Measurements from ENCODE around the gene KREMEN1. TPM values are rescaled to one million over a fixed set of nuclear protein-coding genes. Genes with fewer than 3 reads are reported as not detected.

The KREMEN1 gene
- total RNA-seq, 2 experiments from 2014 or later, result 0.15 TPM; not detected in 1

DNA sequence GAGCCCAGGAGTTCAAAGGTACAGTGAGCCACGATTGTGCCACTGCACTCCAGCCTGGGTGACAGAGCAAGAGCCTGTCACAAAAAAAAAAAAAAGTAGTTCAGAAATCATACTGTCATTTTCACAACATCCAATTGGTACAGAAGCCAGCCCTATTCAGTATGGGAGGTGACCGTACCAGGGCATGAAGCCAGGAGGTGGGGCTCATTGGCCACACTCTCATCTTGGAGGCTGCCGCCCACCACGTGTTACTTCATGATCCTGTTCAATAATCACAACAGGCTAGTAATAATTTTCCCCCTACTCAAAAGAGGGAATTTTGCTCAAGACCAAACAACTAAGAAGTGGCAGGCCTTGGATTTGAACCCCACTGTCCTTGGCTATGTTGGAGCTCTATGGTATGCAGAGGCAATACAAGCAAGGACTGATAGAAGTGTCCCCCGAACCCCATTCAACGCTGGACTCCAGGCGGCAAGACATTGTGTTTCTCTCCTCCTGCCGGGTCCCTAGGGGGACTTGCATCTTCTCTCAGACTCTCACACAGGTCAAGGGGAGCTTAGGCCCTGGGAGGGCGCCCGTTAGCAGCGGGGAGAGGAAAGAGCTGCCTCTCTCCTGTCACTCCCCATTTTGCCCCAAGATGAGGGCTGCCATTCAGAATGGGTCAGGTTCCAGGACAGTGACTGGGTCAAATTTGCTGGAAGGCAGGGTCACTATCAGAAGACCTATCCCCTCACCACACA is 92.7 kb downstream of the KREMEN1 start:
- ChIA-PET CTCF (interaction anchor here (2.4 kb wide), 1 partner anchor 11 kb away, joined by 5 read pairs; no protein-coding TSS in a partner anchor), POLR2A (no interaction called here)
- no peaks in the 10 kb centered on the region for H3K9me3 Mint-ChIP-seq

DNA sequence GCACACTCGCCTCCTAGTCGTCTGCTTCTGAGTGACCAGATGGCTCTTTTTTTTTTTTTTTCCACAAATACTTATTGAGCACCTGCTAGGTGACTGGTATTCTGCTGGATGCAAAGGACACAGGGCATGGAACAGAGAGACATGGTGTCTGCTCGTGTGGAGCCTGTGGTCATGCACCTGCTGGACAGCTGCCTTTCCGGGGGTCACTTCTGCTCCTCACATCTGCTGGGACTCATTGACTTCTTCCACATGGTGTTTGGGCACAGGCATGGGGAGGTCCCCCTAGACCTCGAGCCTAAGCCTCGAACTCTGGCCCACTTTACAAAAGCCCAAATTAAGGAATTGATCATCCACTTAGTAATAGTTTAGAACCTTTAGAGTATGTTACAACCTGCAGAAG is 93.3 kb downstream of the KREMEN1 start:
- Mint-ChIP-seq H3K27me3 (peaks cover 31% of the 10 kb centered on the region), H3K4me1 (peaks cover 17% of the 10 kb centered on the region), H3K4me3 (no peak overlapping the region), H3K9me3 (no peaks in the 10 kb centered on the region), H3K36me3 (ENCODE audit: low read depth) (no peaks in the 10 kb centered on the region), H3K27ac (no peak overlapping the region)
- DNase-seq, result no peak
- POLR2A ChIA-PET, result no interaction called here
- CTCF ChIA-PET, result interaction anchor here (2.4 kb wide), 1 partner anchor 12 kb away, joined by 5 read pairs; no protein-coding TSS in a partner anchor

More for the DNA sequence above, 92.7 kb downstream of the KREMEN1 start:
- no peak overlapping the region for H3K4me3 Mint-ChIP-seq
- no peaks in the 10 kb centered on the region for H3K36me3 Mint-ChIP-seq (ENCODE audit: low read depth)
- no peak overlapping the region for H3K27ac Mint-ChIP-seq
- H3K27me3 Mint-ChIP-seq, result peaks cover 35% of the 10 kb centered on the region
- peaks cover 17% of the 10 kb centered on the region for H3K4me1 Mint-ChIP-seq
- DNase-seq, result no peak

DNA sequence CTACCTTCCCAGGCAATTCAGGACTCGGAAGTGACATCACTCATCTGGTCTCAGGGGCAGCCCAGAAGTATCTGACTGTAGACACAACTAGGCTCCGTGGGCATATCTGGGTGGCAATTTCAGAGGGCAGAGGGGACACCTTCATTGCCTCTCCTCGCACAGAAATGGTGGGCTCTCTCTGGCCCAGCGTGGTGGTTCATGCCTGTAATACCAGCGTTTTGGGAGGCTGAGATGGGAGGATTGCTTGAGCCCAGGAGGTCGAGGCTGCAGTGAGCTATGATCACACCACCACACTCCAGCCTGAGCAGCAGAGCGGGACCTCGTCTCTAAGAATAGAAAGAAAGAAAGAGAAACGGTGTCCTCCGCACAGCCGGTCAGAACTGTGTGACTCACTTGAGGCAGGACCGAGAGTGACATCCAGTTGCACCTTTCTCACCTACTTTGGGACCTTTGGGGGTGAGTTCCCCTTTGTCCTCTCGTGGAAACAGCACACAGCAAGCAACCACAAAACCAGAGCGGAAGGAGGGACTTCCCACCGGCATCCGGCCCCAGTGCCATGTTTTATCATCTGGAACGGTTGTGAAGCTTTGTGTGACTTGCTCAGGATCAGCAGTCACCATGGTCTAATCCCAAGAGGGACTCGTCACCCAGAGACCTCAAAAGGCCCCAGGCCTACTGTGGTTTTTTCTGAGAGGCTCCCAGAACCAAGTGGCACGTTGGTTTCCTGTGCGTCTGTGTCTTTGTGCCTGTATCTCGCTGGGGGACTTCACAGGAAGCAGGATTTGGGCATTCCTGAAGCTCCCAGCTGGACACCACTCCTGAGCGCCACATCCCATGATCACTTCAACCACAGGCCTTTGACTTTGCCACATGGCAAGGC is 94.4 kb downstream of the KREMEN1 start:
- Mint-ChIP-seq H3K36me3 (ENCODE audit: low read depth) (no peaks in the 10 kb centered on the region), H3K27ac (no peak overlapping the region), H3K27me3 (peaks cover 28% of the 10 kb centered on the region), H3K4me1 (peaks cover 17% of the 10 kb centered on the region), H3K9me3 (no peaks in the 10 kb centered on the region), H3K4me3 (peak overlapping the region; percentile 35)
- ChIA-PET POLR2A (no interaction called here), CTCF (interaction anchor here (0.6 to 2.4 kb wide), 5 partner anchors 13 to 785 kb away, joined by 3 to 5 read pairs (median 3); no protein-coding TSS in a partner anchor)
- DNase-seq, result peak; percentile 55

DNA sequence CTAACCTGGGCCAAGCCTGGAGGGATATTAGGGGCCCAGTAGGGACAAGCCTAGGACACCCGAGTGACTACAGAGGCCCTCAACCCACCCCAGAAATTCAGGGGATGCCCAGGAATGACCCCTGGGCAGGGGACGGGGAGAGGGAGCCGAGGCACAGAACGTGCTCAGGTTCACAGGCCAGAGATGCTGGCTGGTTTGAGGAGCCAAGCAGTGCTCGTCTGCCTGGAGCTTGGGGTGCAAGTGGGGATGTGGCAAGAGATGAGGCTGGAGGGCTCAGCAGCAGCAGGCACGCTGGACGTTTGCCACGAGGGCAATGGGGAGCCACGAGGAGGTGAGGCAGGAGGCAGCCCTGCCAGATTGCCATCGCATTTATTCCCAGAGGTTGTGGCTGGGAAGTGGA is 98.9 kb downstream of the KREMEN1 start:
- Mint-ChIP-seq H3K27me3 (peaks cover 25% of the 10 kb centered on the region), H3K4me1 (peaks cover 12% of the 10 kb centered on the region), H3K27ac (no peak overlapping the region), H3K4me3 (no peak overlapping the region), H3K36me3 (ENCODE audit: low read depth) (peaks cover 2% of the 10 kb centered on the region), H3K9me3 (peaks cover 11% of the 10 kb centered on the region)
- ChIA-PET CTCF (interaction anchor here (0.6 kb wide), 1 partner anchor 286 kb away, joined by 4 read pairs; no protein-coding TSS in a partner anchor), POLR2A (no interaction called here)
- no peak for DNase-seq

DNA sequence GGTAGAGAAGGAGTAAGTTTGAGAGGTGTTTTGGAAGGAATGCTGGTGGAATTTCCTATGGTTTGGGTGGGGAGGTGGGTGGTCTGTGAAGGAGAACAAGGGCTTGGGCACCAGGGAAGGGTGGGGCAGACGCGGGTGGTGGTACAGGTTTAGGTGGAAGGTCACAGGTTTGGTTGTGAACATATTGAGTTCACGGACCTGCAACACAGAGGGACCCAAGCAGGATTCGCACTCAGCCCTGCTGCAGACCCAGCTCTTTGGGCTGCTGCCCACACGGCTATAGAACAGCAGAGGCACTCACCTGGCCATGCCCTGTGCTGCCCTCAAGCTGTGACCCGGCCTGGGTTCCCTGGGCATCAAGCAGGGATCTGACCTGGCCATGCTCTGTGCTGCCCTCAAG is 99.4 kb downstream of the KREMEN1 start:
- Mint-ChIP-seq H3K4me1 (peaks cover 7% of the 10 kb centered on the region), H3K27me3 (peaks cover 25% of the 10 kb centered on the region), H3K4me3 (no peak overlapping the region), H3K27ac (no peak overlapping the region), H3K36me3 (ENCODE audit: low read depth) (peaks cover 2% of the 10 kb centered on the region), H3K9me3 (peaks cover 11% of the 10 kb centered on the region)
- ChIA-PET CTCF (interaction anchor here (0.6 kb wide), 1 partner anchor 287 kb away, joined by 4 read pairs; no protein-coding TSS in a partner anchor), POLR2A (no interaction called here)
- DNase-seq, result no peak

DNA sequence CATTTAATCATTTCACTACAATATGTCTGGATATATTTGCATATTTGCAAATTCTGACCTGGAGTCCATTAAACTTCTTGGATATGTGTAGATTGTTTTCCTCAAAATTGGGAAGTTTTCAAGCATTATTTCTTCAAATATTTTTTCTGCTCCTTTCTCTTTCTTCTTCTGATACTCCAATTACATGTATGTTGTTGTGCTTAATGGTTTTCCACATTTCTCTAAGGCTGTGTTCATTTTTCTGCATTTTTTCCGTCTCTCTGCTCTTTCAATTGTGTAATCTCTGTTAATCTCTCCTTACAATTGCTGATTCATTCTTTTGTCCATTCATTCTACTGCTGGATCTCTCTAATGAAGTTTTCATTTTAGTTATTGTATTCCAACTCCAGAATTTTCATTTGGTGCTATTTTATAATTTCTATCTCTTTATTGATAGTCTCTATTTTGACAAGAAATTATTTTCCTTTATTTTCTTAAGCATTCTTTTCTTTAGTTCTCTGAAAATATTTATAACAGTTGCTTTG is 102.5 kb downstream of the KREMEN1 start:
- no peaks in the 10 kb centered on the region for H3K4me1 Mint-ChIP-seq
- H3K4me3 Mint-ChIP-seq, result no peak overlapping the region
- H3K27me3 Mint-ChIP-seq, result peaks cover 13% of the 10 kb centered on the region
- H3K9me3 Mint-ChIP-seq, result peaks cover 11% of the 10 kb centered on the region
- H3K36me3 Mint-ChIP-seq (ENCODE audit: low read depth), result peaks cover 2% of the 10 kb centered on the region
- POLR2A ChIA-PET, result no interaction called here
- CTCF ChIA-PET, result no interaction called here
- DNase-seq, result no peak
- no peak overlapping the region for H3K27ac Mint-ChIP-seq

DNA sequence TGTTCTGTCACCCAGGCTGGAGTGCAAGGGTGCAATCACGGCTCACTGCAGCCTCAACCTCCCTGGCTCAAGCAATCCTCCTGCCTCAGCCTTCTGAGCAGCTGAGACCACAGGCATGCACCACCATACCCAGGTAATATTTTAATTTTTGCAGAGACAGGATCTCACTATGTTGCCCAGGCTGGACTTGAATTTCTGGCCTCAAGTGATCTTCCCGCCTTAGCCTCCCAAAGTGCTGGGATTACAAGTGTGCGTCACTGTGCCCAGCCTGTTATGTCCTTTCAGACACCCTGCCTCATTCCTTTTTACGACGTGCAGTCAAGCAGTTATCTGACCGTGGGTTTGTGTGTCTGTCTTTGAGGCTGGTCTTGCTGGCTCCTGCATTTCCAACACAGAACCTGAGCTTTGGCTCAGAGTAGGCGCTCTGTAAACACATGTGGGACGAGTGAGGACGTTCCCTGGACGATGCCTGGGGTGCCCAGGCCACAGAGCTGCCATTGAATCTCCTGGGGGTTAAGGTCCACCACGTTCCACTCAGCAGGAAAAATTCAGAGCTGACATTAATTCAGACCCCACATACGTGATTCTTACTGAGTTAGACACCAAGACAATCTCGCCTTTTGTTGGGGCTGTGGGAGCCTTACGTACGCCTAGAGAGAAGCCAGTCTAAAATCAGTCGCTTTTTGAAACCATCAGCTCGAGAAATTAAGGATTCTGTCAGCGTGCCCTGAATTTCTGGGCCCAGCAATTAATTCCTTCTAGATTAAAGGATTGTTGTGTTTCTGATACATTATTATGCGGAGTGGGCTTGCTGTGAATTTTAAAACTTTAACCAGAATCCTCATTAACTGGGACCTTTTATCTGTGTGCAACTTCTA is 111.4 kb downstream of the KREMEN1 start:
- peaks cover 5% of the 10 kb centered on the region for H3K27me3 Mint-ChIP-seq
- H3K27ac Mint-ChIP-seq, result no peak overlapping the region
- ChIA-PET CTCF (interaction anchor here (0.7 to 1.4 kb wide), 5 partner anchors 9 to 503 kb away, joined by 3 to 5 read pairs (median 4); no protein-coding TSS in a partner anchor), POLR2A (interaction anchor here (0.5 to 0.6 kb wide), 2 partner anchors 9 to 58 kb away, joined by 3 to 4 read pairs; no protein-coding TSS in a partner anchor)
- no peak for DNase-seq
- H3K4me3 Mint-ChIP-seq, result no peak overlapping the region
- H3K36me3 Mint-ChIP-seq (ENCODE audit: low read depth), result no peaks in the 10 kb centered on the region
- H3K9me3 Mint-ChIP-seq, result no peaks in the 10 kb centered on the region
- no peaks in the 10 kb centered on the region for H3K4me1 Mint-ChIP-seq

DNA sequence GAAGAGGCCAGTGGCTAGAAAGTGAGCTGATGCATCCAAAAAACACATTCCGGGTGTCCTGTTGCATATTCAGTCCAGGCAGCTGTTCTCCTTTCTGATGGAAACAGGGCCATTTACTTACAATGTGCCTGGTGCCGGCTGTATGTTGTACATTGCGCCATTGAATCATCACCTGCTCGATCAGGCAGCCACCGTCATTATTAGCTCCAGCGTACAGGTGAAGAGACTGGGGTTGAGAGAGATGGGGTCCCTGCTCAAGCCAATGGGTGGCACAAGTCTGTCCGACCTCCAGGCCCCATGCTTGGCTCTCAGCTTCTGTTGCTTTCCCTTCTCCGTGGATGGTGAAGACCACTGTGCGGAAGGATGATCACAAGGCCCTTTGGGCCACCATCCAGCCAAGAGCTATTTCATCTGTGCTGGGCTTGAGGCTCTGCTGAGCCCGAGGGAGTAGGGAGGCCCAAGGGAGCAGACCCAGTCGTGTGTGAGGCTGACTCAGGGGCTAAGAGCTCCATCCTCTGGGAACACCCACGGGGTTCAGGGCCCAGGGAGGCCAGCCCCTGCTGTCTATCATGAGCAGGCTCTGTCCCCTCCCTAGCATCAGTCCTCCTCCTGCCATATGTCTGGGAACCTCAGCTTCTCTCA is 112.1 kb downstream of the KREMEN1 start:
- Mint-ChIP-seq H3K9me3 (no peaks in the 10 kb centered on the region), H3K27ac (no peak overlapping the region), H3K36me3 (ENCODE audit: low read depth) (no peaks in the 10 kb centered on the region), H3K27me3 (peaks cover 5% of the 10 kb centered on the region), H3K4me3 (no peak overlapping the region), H3K4me1 (no peaks in the 10 kb centered on the region)
- POLR2A ChIA-PET, result interaction anchor here (0.5 kb wide), 1 partner anchor 57 kb away, joined by 4 read pairs; no protein-coding TSS in a partner anchor
- CTCF ChIA-PET, result interaction anchor here (0.8 to 1.4 kb wide), 5 partner anchors 8 to 61 kb away, joined by 3 to 5 read pairs (median 3); no protein-coding TSS in a partner anchor
- no peak for DNase-seq

DNA sequence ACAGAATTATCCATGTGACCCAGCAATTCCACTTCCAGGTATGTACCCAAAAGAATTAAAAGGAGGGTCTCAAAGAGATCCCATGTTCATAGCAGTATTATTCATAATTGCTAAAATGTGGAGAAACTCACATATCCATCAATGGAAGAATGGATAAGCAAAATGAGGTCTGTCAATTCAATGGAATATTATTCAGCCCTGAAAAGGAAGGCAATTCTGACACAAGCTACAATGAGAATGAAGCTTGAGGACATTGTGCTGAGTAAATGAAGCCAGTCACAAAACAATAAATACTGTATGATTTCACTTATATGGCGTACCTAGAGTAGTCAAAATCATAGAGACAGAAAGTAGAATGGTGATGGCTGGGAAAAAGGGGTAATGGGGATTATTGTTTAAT is 113.5 kb downstream of the KREMEN1 start:
- Mint-ChIP-seq H3K36me3 (ENCODE audit: low read depth) (no peaks in the 10 kb centered on the region), H3K27me3 (peaks cover 5% of the 10 kb centered on the region), H3K9me3 (no peaks in the 10 kb centered on the region), H3K27ac (no peak overlapping the region), H3K4me1 (no peaks in the 10 kb centered on the region), H3K4me3 (no peak overlapping the region)
- POLR2A ChIA-PET, result no interaction called here
- CTCF ChIA-PET, result interaction anchor here (0.7 to 1.3 kb wide), 2 partner anchors 16 to 23 kb away, joined by 3 read pairs; no protein-coding TSS in a partner anchor
- no peak for DNase-seq

DNA sequence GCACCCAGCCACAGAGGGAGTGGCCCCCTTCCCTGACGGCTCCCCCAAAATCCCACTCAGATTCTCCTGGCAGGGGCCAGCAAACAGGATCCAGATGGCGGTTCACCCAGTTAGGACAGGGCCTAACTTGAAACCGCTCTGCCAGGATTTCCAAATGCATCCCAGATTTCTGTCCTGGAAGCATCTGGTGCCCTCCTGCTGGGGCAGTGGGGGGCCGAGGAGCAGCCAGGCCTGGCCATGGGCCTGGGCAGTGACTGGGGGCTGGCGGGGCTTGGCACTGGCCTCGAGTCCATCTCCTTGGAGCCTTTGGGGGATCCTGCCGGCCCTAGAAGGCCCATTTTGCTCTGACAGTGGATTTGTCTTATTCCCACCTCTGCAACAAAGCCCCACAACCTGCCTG is 115.0 kb downstream of the KREMEN1 start:
- no peak overlapping the region for H3K27ac Mint-ChIP-seq
- no peaks in the 10 kb centered on the region for H3K4me1 Mint-ChIP-seq
- H3K36me3 Mint-ChIP-seq (ENCODE audit: low read depth), result no peaks in the 10 kb centered on the region
- no peaks in the 10 kb centered on the region for H3K9me3 Mint-ChIP-seq
- POLR2A ChIA-PET, result no interaction called here
- CTCF ChIA-PET, result no interaction called here
- H3K4me3 Mint-ChIP-seq, result no peak overlapping the region
- no peak for DNase-seq
- H3K27me3 Mint-ChIP-seq, result peaks cover 5% of the 10 kb centered on the region

DNA sequence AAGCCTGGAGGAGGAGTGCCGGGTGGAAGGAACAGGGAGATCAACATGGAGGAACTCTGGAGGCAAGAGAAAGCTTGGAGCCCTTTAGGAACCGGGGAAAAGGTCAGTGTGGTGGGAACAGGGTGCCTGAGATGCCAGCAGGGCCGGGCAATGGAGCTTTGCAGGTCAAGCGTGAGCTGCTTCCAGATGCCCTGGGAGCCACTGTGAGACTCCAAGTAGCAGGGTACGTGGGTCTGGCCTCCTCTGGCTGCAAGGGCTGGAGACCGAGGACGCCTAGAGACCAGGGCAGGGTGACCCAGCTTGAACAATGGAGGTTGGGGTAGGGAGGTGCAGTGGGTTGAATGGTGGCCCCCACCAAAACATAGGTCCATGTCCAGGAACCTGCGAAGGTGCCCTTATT is 117.2 kb downstream of the KREMEN1 start:
- no peak for DNase-seq
- Mint-ChIP-seq H3K27me3 (peaks cover 5% of the 10 kb centered on the region), H3K4me3 (no peak overlapping the region), H3K27ac (no peak overlapping the region), H3K9me3 (peaks cover 4% of the 10 kb centered on the region), H3K4me1 (no peaks in the 10 kb centered on the region), H3K36me3 (ENCODE audit: low read depth) (no peaks in the 10 kb centered on the region)
- ChIA-PET CTCF (no interaction called here), POLR2A (no interaction called here)

DNA sequence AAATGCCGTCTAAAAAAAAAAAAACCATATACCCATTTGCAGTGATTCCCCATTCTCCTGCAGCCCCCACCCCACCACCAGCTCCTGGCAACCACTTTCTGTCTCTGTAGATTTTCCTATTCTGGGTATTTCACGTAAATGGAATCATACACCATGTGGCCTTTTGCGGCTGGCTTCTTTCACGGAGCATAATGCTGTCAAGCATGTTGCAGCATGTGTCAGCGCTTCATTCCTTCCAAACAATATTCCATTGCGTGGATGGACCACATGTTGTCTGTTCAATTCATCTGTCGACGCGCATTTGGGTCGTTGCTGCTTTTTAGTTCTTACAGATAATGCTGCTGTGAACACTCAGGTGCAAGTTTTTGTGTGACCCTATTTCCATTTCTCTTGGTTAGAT is 118.1 kb downstream of the KREMEN1 start:
- no peaks in the 10 kb centered on the region for H3K4me1 Mint-ChIP-seq
- peaks cover 4% of the 10 kb centered on the region for H3K9me3 Mint-ChIP-seq
- no peaks in the 10 kb centered on the region for H3K36me3 Mint-ChIP-seq (ENCODE audit: low read depth)
- no peak overlapping the region for H3K4me3 Mint-ChIP-seq
- CTCF ChIA-PET, result interaction anchor here (0.6 to 0.7 kb wide), 2 partner anchors 40 to 74 kb away, joined by 3 to 5 read pairs; no protein-coding TSS in a partner anchor
- no peak overlapping the region for H3K27ac Mint-ChIP-seq
- no peak for DNase-seq
- POLR2A ChIA-PET, result no interaction called here
- H3K27me3 Mint-ChIP-seq, result peaks cover 5% of the 10 kb centered on the region

Data from activated CD4-positive, alpha-beta T cell treated with anti-CD3 and anti-CD28 coated beads, Interleukin-2, amount 10 ng/mL, durations not matched to agents 7 days and 5 days (primary cell).